Astrocyte (in vitro differentiated cells and primary cell): ENCODE measurements around the gene BAG5. TPM values are rescaled to one million over a fixed set of nuclear protein-coding genes. Genes with fewer than 3 reads are reported as not detected.
A peak's percentile ranks its signal among the peaks of the same experiment; 100 is the strongest.

ENCODE experiments used
- DNase-seq: peaks from one replicate; pipeline ENCODE4 v3.0.0-alpha.2; 2010; ENCODE audit warnings: low read depth
- FAIRE-seq: peaks from 2 replicates; lab custom pipeline; 2011; peaks lifted over from hg19 to GRCh38; lab: Jason Lieb, UNC
- H2AFZ ChIP-seq: 2 replicates; pipeline ENCODE4 v1.6.0; 2012; ENCODE audit warnings: low read depth, low read length, inconsistent platforms
- H3K27ac ChIP-seq: 2 replicates; pipeline ENCODE4 v1.5.1; 2011; ENCODE audit warnings: low read depth, low read length, inconsistent platforms
- H3K27me3 ChIP-seq: 2 replicates; pipeline ENCODE4 v1.6.0; 2011; ENCODE audit warnings: low read length, inconsistent platforms; ENCODE audit not compliant: insufficient read depth
- H3K36me3 ChIP-seq: 2 replicates; pipeline ENCODE4 v1.5.1; 2011; ENCODE audit warnings: low read length, inconsistent platforms; ENCODE audit not compliant: insufficient read depth
- H3K4me1 ChIP-seq: 2 replicates; pipeline ENCODE4 v1.5.1; 2011; ENCODE audit warnings: low read length, inconsistent platforms; ENCODE audit not compliant: insufficient read depth
- H3K4me2 ChIP-seq: 2 replicates; pipeline ENCODE4 v1.6.0; 2012; ENCODE audit warnings: low read length, inconsistent platforms
- H3K4me3 ChIP-seq: 2 replicates; pipeline ENCODE4 v1.5.1; 2011; ENCODE audit warnings: low read depth, mild to moderate bottlenecking, low read length, inconsistent platforms; ENCODE audit not compliant: insufficient read depth
- H3K79me2 ChIP-seq: 2 replicates; pipeline ENCODE4 v1.6.0; 2012; ENCODE audit warnings: mild to moderate bottlenecking, low read length, inconsistent platforms; ENCODE audit not compliant: insufficient read depth
- H3K9ac ChIP-seq: 2 replicates; pipeline ENCODE4 v1.6.0; 2012; ENCODE audit warnings: mild to moderate bottlenecking, low read length, inconsistent platforms
- H3K9me3 ChIP-seq: 2 replicates; pipeline ENCODE4 v1.5.1; 2012; ENCODE audit warnings: low read depth, mild to moderate bottlenecking, low read length, inconsistent platforms; ENCODE audit not compliant: insufficient read depth
- H4K20me1 ChIP-seq: 2 replicates; pipeline ENCODE4 v1.6.0; 2012; ENCODE audit warnings: low read length, inconsistent platforms; ENCODE audit not compliant: insufficient read depth
- H3K27ac Mint-ChIP-seq: one replicate; pipeline ENCODE4 v1.8.0; 2021; ENCODE audit warnings: mild to moderate bottlenecking, mixed read lengths; ENCODE audit not compliant: unreplicated experiment
- H3K27me3 Mint-ChIP-seq: one replicate; pipeline ENCODE4 v1.8.0; 2021; ENCODE audit warnings: low read depth, mixed read lengths; ENCODE audit not compliant: unreplicated experiment
- H3K36me3 Mint-ChIP-seq: one replicate; pipeline ENCODE4 v1.8.0; 2021; ENCODE audit warnings: low read depth, mixed read lengths; ENCODE audit not compliant: unreplicated experiment
- H3K4me1 Mint-ChIP-seq: one replicate; pipeline ENCODE4 v1.8.0; 2021; ENCODE audit warnings: low read depth, mixed read lengths; ENCODE audit not compliant: unreplicated experiment
- H3K4me3 Mint-ChIP-seq: one replicate; pipeline ENCODE4 v1.8.0; 2021; ENCODE audit warnings: mild to moderate bottlenecking, moderate library complexity, mixed read lengths; ENCODE audit not compliant: unreplicated experiment
- H3K9me3 Mint-ChIP-seq: one replicate; pipeline ENCODE4 v1.8.0; 2021; ENCODE audit warnings: mild to moderate bottlenecking, mixed read lengths; ENCODE audit not compliant: unreplicated experiment
- EZH2 ChIP-seq: IDR thresholded peaks from 2 replicates; pipeline ENCODE4 v1.6.1; 2012; ENCODE audit warnings: mild to moderate bottlenecking, low read length, inconsistent platforms; ENCODE audit not compliant: insufficient read depth
- total RNA-seq: library from RNA; stranded (reverse); gene quantifications from 2 replicates; pipeline ENCODE4 v1.2.1, GENCODE V29; 2021
- TF ChIP-seq, protein P1 (sequence below): IDR thresholded peaks from 2 replicates; pipeline ENCODE4 v1.5.1; 2011; ENCODE audit warnings: low read depth, mild to moderate bottlenecking, inconsistent platforms, low read length, moderate library complexity; ENCODE audit not compliant: insufficient read depth

The BAG5 gene
- total RNA-seq, 1 donor from 2014 or later = 35.2 TPM

DNA sequence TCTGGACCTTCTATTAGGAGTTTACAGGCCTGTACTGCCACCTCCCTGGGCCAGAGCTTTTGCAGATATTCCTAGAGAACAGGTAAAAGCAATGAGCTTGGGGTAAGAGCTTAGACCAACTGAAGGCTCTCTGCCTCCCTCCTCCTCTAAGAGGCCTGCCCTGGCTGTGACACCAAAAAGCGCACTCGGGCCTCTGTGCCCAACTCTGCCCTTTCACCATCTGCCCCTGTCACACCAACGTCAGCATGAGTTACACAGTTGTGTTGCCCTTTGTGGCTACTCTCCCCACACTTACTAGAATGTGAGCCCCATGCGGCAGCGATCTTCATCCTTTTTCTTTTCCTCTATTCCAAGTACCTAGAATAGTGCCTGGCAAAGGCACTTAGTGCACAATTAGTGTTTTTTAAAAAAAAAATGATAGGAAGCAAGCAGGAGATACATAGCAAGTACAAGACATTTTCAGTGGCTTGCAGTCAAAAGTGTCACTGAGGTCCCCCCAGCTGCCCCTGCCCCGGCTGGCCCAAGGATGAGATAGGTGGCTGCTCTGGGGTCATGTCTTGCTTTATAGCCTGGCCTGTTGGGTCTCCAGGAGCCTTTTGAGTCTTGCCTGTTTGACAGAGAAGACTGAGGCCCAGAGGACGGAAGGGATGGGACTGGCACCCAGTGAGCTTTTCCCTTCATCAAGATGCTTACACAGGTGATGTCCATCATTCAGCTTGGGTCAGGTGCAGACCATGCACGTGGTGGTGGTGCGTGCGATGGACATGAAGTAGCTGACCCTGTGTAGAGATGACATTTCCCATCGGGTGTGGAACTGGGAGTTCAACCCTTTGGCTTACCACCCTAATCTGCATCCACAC is 52.4 kb downstream of the BAG5 start:
- H3K4me3 Mint-ChIP-seq = no peak overlapping the region

DNA sequence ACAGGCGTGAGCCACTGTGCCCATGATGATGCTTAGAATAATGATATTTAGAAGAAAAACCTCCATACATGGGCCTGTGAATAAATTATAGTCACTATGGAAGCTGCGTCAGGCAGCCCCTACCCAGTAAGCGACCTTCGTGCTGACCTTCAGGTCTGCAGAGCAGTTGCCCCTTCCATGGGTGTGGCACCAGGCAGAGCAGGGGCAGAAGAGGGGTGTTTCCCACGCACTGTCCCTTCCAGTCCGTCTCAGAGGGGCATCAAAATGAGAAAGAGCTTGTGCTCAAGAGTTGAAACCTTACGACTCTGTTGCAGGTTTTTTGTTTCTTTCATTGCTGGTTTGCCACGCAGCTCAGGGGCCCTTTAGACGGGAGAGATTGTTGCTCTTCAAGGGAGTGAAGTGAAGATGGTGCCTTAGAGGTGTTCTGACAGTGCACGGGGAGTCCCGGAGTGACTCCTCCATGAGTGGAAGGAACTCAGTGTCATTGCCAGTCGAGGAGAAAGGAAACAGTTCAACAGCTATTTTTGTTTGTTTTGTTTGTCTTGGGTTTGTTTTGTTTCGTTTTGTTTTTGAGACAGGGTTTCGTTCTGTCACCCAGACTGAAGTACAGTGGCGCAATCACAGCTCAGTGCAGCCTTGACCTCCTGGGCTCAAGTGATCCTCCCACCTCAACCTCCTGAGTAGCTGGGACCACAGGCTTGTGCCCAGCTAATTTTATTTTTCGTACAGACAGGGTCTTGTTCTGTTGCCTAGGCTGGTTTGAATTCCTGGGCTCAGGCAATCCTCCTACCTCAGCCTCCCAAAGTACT is 53.7 kb downstream of the BAG5 start:
- peaks cover 3% of the 10 kb centered on the region for H3K4me1 Mint-ChIP-seq
- no peak overlapping the region for H3K4me3 Mint-ChIP-seq
- no peaks in the 10 kb centered on the region for H3K27me3 Mint-ChIP-seq
- no peak for DNase-seq
- no peak for FAIRE-seq
- no peaks in the 10 kb centered on the region for H3K9me3 Mint-ChIP-seq
- no peak overlapping the region for H3K9ac ChIP-seq
- H3K36me3 ChIP-seq = peaks cover 29% of the 10 kb centered on the region
- H3K4me2 ChIP-seq = no peak overlapping the region
- no peak overlapping the region for H2AFZ ChIP-seq
- H3K36me3 Mint-ChIP-seq = peaks cover 37% of the 10 kb centered on the region
- no peak overlapping the region for H3K4me3 ChIP-seq
- no peaks in the 10 kb centered on the region for H3K27me3 ChIP-seq
- no peak for TF ChIP-seq EZH2
- TF ChIP-seq, protein P1, sequence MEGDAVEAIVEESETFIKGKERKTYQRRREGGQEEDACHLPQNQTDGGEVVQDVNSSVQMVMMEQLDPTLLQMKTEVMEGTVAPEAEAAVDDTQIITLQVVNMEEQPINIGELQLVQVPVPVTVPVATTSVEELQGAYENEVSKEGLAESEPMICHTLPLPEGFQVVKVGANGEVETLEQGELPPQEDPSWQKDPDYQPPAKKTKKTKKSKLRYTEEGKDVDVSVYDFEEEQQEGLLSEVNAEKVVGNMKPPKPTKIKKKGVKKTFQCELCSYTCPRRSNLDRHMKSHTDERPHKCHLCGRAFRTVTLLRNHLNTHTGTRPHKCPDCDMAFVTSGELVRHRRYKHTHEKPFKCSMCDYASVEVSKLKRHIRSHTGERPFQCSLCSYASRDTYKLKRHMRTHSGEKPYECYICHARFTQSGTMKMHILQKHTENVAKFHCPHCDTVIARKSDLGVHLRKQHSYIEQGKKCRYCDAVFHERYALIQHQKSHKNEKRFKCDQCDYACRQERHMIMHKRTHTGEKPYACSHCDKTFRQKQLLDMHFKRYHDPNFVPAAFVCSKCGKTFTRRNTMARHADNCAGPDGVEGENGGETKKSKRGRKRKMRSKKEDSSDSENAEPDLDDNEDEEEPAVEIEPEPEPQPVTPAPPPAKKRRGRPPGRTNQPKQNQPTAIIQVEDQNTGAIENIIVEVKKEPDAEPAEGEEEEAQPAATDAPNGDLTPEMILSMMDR = no peak
- H4K20me1 ChIP-seq = peaks cover 29% of the 10 kb centered on the region
- H3K79me2 ChIP-seq = no peaks in the 10 kb centered on the region
- no peaks in the 10 kb centered on the region for H3K9me3 ChIP-seq
- no peak overlapping the region for H3K27ac ChIP-seq
- no peak overlapping the region for H3K27ac Mint-ChIP-seq
- H3K4me1 ChIP-seq = peaks cover 11% of the 10 kb centered on the region

More for the DNA sequence above, 52.4 kb downstream of the BAG5 start:
- FAIRE-seq (no peak), DNase-seq (no peak)
- H3K9me3 ChIP-seq = no peaks in the 10 kb centered on the region
- H3K9ac ChIP-seq = no peak overlapping the region
- H3K4me3 ChIP-seq = no peak overlapping the region
- H3K27me3 Mint-ChIP-seq = no peaks in the 10 kb centered on the region
- no peaks in the 10 kb centered on the region for H3K27me3 ChIP-seq
- no peak overlapping the region for H3K4me2 ChIP-seq
- H3K27ac ChIP-seq = no peak overlapping the region
- no peaks in the 10 kb centered on the region for H3K4me1 Mint-ChIP-seq
- no peaks in the 10 kb centered on the region for H3K79me2 ChIP-seq
- H3K36me3 Mint-ChIP-seq = peaks cover 32% of the 10 kb centered on the region
- H3K27ac Mint-ChIP-seq = peak overlapping the region; percentile 58
- TF ChIP-seq, protein P1 = no peak
- no peak for TF ChIP-seq EZH2
- H3K4me1 ChIP-seq = peaks cover 11% of the 10 kb centered on the region
- no peak overlapping the region for H2AFZ ChIP-seq
- H4K20me1 ChIP-seq = peaks cover 34% of the 10 kb centered on the region
- no peaks in the 10 kb centered on the region for H3K9me3 Mint-ChIP-seq
- peaks cover 24% of the 10 kb centered on the region for H3K36me3 ChIP-seq
